ENCODE results near the gene RNF150.

- TF ChIP-seq YY1 (IDR thresholded peaks at IDR 0.05; ENCODE audit: insufficient read depth, insufficient read length) (no peak), SUZ12 (IDR thresholded peaks at IDR 0.05; ENCODE audit: extremely low read depth, insufficient read depth, insufficient read length) (no peak), ZNF274 (IDR thresholded peaks at IDR 0.05; ENCODE audit: low read depth, low read length) (no peak)
Observed at GRCh38 chr4:140901736-140902336, 231.4 kb downstream of the RNF150 start.

Data from NT2/D1 (cell line).